Sigmoid colon (tissue), 7 donors: ENCODE measurements around the gene TSPAN18. TPM values are rescaled to one million over a fixed set of nuclear protein-coding genes. Genes with fewer than 3 reads are reported as not detected.

Experiments
- DNase-seq: peaks from one replicate; pipeline ENCODE4 v3.0.0-alpha.2; 2019
- H3K27ac ChIP-seq, 4 donors: fragments of 200-600 bp; sonication (generic); one replicate each; pipeline ENCODE4 v1.5.1; 2016 to 2019; ENCODE audit warnings: mild to moderate bottlenecking in 1 of 4
- H3K27me3 ChIP-seq, 3 donors: fragments of 200-600 bp; sonication (generic); one replicate each; pipeline ENCODE4 v1.5.1; 2019; ENCODE audit warnings: mild to moderate bottlenecking in 1 of 3
- H3K36me3 ChIP-seq, 4 donors: fragments of 200-600 bp; sonication (generic); one replicate each; pipeline ENCODE4 v1.5.1; 2016 to 2019
- H3K4me1 ChIP-seq, 4 donors: fragments of 200-600 bp; sonication (generic); one replicate each; pipeline ENCODE4 v1.5.1; 2017 to 2019
- H3K4me3 ChIP-seq, 4 donors: fragments of 200-600 bp; sonication (generic); one replicate each; pipeline ENCODE4 v1.5.1; 2017 to 2019; ENCODE audit warnings: mild to moderate bottlenecking in 2 of 4, moderate library complexity in 1 of 4
- H3K9me3 ChIP-seq, 4 donors: fragments of 200-600 bp in 3 of 4; sonication (generic) in 3 of 4; one replicate each; pipeline versions ENCODE4 v1.5.1 to v1.6.1; 2013 to 2019
- EP300 ChIP-seq, 4 donors: sonication (generic); formaldehyde crosslinking; IDR thresholded peaks; one replicate each; pipeline ENCODE4 v1.6.1; 2017; ENCODE audit warnings: antibody characterized with exemption in 4 of 4
- POLR2A ChIP-seq, 2 donors: fragments of 450-650 bp; IDR thresholded peaks; one replicate each; pipeline ENCODE4 v1.6.1; 2016; ENCODE audit warnings: antibody characterized with exemption in 2 of 2, mild to moderate bottlenecking in 2 of 2, moderate library complexity in 2 of 2
- POLR2AphosphoS5 ChIP-seq, 4 donors: sonication (generic); formaldehyde crosslinking; IDR thresholded peaks; one replicate each; pipeline ENCODE4 v1.6.1; 2017; ENCODE audit warnings: antibody characterized with exemption in 4 of 4
- WGBS, 2 donors: extraction: QIAGEN DNeasy Blood & Tissue Kit; methylation state at CpG; one replicate each; pipeline ENCODE4 v1.1.7; 2013; 5-methylcytosine and 5-hydroxymethylcytosine counted together
- intact Hi-C: fragments of 100-400 bp; cut with DNase I; formaldehyde crosslinking; loops from one replicate; pipeline ENCODE4 v1.15.1; 2023
- polyA plus RNA-seq, 3 donors: library from polyadenylated mRNA; stranded (reverse); fragments of 200-250 nt; gene quantifications; one replicate each; pipeline ENCODE4 v1.2.3, GENCODE V29; 2013
- total RNA-seq, 4 donors: library from RNA; depleted of rRNA; stranded (reverse); fragments of >200 nt; gene quantifications; one replicate each; pipeline ENCODE4 v1.1.0, GENCODE V29; 2016
- TF ChIP-seq, protein P1 (sequence below), 4 experiments: fragments of 450-650 bp in 3 of 4; fragments of 200-600 bp in 1 of 4; IDR thresholded peaks; one replicate each; pipeline ENCODE4 v1.5.1; 2016 to 2019; ENCODE audit warnings: antibody characterized with exemption in 4 of 4, mild to moderate bottlenecking in 3 of 4, moderate library complexity in 2 of 4
- donor health status: healthy with polysubstance abuse.
- donor health status: Bipolar disorder and iron deficiency.
- donor health status: healthy.

Gene TSPAN18
- total and polyA plus RNA-seq, 7 donors = 0.23 to 75.3 (median 13.8) TPM

GRCh38 chr11:44775985-44776446, 49.3 kb downstream of the TSPAN18 start:
- no peak for DNase-seq
- Histone ChIP-seq H3K9me3 (no peaks in the 10 kb centered on the region), H3K36me3 (no peaks in the 10 kb centered on the region), H3K27ac (peak overlapping the region; percentile 79 to 91 (median 84)), H3K4me1 (peaks cover 0 to 75% (median 69%) of the 10 kb centered on the region in 4 donors), H3K27me3 (no peaks in the 10 kb centered on the region), H3K4me3 (no peak overlapping the region)
- WGBS, 2 donors = 61 to 69% methylated on average over 7 of the region's 7 CpGs
- intact Hi-C loops = loop anchor here (2.0 to 5.0 kb wide), 4 partner anchors 21 to 149 kb away; no protein-coding TSS in a partner anchor
- no peak for TF ChIP-seq EP300 (IDR thresholded peaks at IDR 0.05)
- peak in 2 of 4 donors; percentile 25 to 35 for TF ChIP-seq POLR2AphosphoS5 (IDR thresholded peaks at IDR 0.05)

DNA sequence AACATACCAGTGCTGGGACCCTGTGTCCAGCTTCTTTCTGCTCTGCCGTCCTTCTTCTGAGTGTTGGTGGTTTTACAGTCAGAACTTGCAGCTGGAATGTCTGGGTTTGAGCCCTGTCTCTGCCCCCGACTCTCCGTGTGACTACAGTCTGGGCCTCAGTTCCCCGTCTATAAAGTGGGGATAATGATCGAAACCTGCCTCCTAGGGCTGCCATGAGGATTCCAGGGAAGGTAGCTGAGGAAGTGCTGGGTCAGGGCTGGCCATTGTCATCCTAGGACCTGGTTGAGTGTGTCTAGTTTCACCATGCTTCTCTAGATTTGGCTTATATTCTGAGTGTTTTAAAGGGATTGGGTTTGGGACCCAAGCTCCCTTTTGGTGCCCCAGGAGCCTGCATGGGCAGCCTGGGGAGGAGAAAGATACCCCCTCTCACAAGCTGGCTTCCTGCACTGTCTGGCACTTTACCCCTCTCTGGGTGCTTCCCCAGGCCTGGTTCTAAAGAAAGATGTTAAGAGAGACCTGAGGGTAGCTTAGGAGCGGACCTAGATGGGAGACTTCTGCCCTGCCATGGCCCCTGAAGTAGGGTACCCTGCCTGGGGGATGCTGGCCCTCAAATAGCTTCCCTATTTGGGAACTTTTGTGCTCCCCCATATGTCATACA, 49.9 kb downstream of the TSPAN18 start:
- no peak for DNase-seq
- H3K4me3 ChIP-seq = no peak overlapping the region
- H3K36me3 ChIP-seq = no peaks in the 10 kb centered on the region
- intact Hi-C loops = loop anchor here (5.0 kb wide), 2 partner anchors 91 to 149 kb away; no protein-coding TSS in a partner anchor
- no peaks in the 10 kb centered on the region for H3K9me3 ChIP-seq
- H3K4me1 ChIP-seq = peaks cover 0 to 75% (median 71%) of the 10 kb centered on the region in 4 donors
- no peaks in the 10 kb centered on the region for H3K27me3 ChIP-seq
- no peak for TF ChIP-seq EP300 (IDR thresholded peaks at IDR 0.05)
- no peak for TF ChIP-seq POLR2AphosphoS5 (IDR thresholded peaks at IDR 0.05)
- TF ChIP-seq, protein P1, sequence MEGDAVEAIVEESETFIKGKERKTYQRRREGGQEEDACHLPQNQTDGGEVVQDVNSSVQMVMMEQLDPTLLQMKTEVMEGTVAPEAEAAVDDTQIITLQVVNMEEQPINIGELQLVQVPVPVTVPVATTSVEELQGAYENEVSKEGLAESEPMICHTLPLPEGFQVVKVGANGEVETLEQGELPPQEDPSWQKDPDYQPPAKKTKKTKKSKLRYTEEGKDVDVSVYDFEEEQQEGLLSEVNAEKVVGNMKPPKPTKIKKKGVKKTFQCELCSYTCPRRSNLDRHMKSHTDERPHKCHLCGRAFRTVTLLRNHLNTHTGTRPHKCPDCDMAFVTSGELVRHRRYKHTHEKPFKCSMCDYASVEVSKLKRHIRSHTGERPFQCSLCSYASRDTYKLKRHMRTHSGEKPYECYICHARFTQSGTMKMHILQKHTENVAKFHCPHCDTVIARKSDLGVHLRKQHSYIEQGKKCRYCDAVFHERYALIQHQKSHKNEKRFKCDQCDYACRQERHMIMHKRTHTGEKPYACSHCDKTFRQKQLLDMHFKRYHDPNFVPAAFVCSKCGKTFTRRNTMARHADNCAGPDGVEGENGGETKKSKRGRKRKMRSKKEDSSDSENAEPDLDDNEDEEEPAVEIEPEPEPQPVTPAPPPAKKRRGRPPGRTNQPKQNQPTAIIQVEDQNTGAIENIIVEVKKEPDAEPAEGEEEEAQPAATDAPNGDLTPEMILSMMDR (IDR thresholded peaks at IDR 0.05) = no peak
- TF ChIP-seq POLR2A (IDR thresholded peaks at IDR 0.05) = no peak
- WGBS, 2 donors = 89 to 92% methylated on average over 6 of the region's 6 CpGs
- H3K27ac ChIP-seq = peak overlapping the region; percentile 79 to 91 (median 84)

DNA sequence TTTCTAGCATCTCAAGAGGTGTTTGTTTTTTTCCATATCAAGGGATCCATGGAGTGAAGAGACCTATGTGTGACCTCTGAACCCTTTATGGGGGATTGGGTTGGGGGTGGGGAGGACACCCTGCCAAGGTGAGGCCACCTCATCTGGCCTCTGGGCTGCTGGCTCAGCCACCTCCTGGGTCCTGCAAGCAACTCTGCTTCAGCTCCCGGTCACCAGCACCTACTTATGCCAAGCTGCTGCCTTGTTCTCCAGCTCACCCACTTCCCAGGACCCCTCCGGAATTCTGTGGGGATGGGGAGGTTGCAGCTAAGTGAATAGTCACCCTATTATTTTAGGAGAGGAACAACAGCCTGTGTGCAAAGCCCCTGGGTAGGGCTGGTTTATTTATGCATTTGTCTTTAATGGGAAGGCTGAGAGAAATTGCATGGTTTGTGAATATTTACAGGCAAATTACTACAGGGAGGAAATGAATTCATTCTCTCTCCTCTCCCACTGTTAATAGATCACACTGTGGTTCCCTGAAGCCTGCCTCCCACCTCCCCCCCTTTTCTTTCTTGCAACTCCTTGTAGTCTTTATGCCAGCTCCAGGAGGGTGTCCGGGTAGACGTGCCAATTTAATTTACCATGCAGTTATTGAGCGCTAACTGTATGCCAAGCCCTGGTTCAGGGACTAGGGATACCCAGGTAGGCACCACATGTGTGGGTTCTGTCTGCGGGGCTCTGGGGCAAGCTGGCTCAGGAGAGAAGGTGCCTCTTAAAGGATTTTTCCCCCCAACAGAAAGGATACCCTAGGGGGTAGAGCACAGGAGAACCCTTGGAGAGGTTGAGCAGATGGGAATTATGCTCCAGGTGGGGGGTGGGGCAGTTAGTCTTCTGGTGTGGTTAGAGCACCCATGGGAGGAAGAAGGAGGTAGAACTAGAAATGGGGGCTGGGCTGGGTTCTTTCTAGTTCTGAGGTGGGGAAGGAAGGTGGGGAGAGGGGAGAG, 50.7 kb downstream of the TSPAN18 start:
- H3K4me1 ChIP-seq = peaks cover 0 to 78% (median 74%) of the 10 kb centered on the region in 4 donors
- TF ChIP-seq POLR2AphosphoS5 (IDR thresholded peaks at IDR 0.05) = no peak
- TF ChIP-seq, protein P1 (IDR thresholded peaks at IDR 0.05) = no peak
- no peak for TF ChIP-seq POLR2A (IDR thresholded peaks at IDR 0.05)
- TF ChIP-seq EP300 (IDR thresholded peaks at IDR 0.05) = no peak
- H3K36me3 ChIP-seq = no peaks in the 10 kb centered on the region
- no peak overlapping the region for H3K4me3 ChIP-seq
- 87% methylated on average over 6 of the region's 6 CpGs for WGBS, 2 donors
- DNase-seq = peak; percentile 67
- peak overlapping the region; percentile 21 to 91 (median 84) for H3K27ac ChIP-seq
- H3K9me3 ChIP-seq = no peaks in the 10 kb centered on the region
- intact Hi-C loops = loop anchor here (5.0 kb wide), 2 partner anchors 90 to 150 kb away; no protein-coding TSS in a partner anchor
- no peaks in the 10 kb centered on the region for H3K27me3 ChIP-seq

DNA sequence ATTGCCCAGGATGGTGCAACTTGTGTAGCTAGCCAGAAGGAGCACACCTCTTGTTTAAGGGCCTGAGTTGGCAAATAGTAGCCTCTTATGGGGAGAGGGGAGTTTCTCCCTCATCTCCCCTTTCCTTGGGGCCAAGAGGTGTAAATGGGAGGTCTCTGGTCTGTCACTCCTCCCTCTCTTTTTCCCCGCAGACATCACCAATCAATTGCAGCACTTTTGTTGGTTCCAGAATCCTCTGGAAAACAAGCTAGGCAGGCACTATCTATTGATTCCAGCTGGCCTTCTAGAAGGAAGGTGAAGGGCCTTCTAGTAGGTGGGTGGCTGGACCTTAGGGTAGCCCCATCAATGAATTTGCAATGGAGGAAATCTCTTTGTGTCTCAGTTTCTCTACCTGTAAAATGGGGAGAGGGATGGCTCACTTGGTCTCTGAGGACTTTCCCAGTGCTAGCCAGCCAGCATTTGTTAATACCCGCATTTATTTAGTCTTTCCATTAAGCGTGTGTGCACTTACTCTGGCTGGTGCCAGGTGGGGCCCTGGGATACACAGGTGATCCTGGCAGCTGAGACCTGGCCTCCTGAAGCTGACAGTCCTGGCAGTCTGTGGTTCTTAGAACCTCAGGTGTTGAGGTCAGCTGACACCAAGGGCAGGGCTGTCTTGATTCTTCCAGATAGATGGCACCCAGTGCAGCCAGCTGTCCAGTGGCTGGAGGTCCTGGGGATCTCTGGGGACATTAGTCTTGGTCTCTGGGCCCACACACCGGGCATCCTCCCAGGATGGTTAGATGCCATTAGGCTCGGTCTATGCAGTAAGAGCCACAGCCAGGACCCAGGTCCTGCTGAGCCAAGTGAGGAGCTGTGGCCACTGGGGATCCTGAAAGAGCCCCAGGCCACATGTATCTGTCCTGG, 51.7 kb downstream of the TSPAN18 start:
- peaks cover 0 to 70% (median 65%) of the 10 kb centered on the region in 4 donors for H3K4me1 ChIP-seq
- intact Hi-C loops = loop anchor here (5.0 kb wide), 2 partner anchors 89 to 151 kb away; no protein-coding TSS in a partner anchor
- H3K9me3 ChIP-seq = no peaks in the 10 kb centered on the region
- no peak overlapping the region for H3K4me3 ChIP-seq
- no peaks in the 10 kb centered on the region for H3K36me3 ChIP-seq
- 96 to 97% methylated on average over 5 of the region's 5 CpGs for WGBS, 2 donors
- no peak for TF ChIP-seq POLR2A (IDR thresholded peaks at IDR 0.05)
- no peak for TF ChIP-seq EP300 (IDR thresholded peaks at IDR 0.05)
- TF ChIP-seq POLR2AphosphoS5 (IDR thresholded peaks at IDR 0.05) = no peak
- TF ChIP-seq, protein P1 (IDR thresholded peaks at IDR 0.05) = no peak
- DNase-seq = peak; percentile 46
- no peaks in the 10 kb centered on the region for H3K27me3 ChIP-seq
- peak overlapping the region in 2 of 4 donors; percentile 85 to 91 for H3K27ac ChIP-seq
